CD4-positive, CD25-positive, alpha-beta regulatory T cell (primary cell): ENCODE measurements around the gene COL6A3. TPM values are rescaled to one million over a fixed set of nuclear protein-coding genes. Genes with fewer than 3 reads are reported as not detected.
A peak's percentile ranks its signal among the peaks of the same experiment; 100 is the strongest.

Source experiments
- ATAC-seq, 2 donors: fragments of 150-1000 bp; cut with Tn5 transposase; one replicate each; pipeline ENCODE4 v1.10.0; 2021; ENCODE audit warnings: low read depth in 2 of 2, moderate number of reproducible peaks in 2 of 2, moderate library complexity in 1 of 2
- DNase-seq, 3 donors: peaks; one replicate each; pipeline versions ENCODE4 v3.0.0 to v3.0.0-alpha.2; 2012 to 2022; ENCODE audit warnings: mixed read lengths in 1 of 3
- H3K27ac ChIP-seq: one replicate; pipeline ENCODE4 v1.7.0; 2013; ENCODE audit warnings: mild to moderate bottlenecking, low read length; ENCODE audit not compliant: insufficient read depth, poor library complexity, severe bottlenecking
- H3K27me3 ChIP-seq: one replicate; pipeline ENCODE4 v1.7.0; 2013; ENCODE audit warnings: low read length; ENCODE audit not compliant: control insufficient read depth, insufficient read depth
- H3K36me3 ChIP-seq: one replicate; pipeline ENCODE4 v1.7.0; 2013; ENCODE audit warnings: mild to moderate bottlenecking, low read length, moderate library complexity; ENCODE audit not compliant: control insufficient read depth, insufficient read depth
- H3K4me1 ChIP-seq: 2 replicates; pipeline ENCODE4 v1.7.0; 2013; ENCODE audit warnings: mild to moderate bottlenecking, low read length; ENCODE audit not compliant: insufficient read depth, control insufficient read depth, poor library complexity, severe bottlenecking
- H3K4me3 ChIP-seq: one replicate; pipeline ENCODE4 v1.7.0; 2013; ENCODE audit warnings: low read depth, mild to moderate bottlenecking, low read length, moderate library complexity
- H3K9me3 ChIP-seq, 2 experiments: 1 replicate in 1 of 2; 2 replicates in 1 of 2; pipeline ENCODE4 v1.7.0; 2013; ENCODE audit warnings: low read length in 2 of 2, mild to moderate bottlenecking in 1 of 2, moderate library complexity in 1 of 2; ENCODE audit not compliant: control insufficient read depth in 2 of 2
- H3K27ac Mint-ChIP-seq, 3 donors: one replicate each; pipeline ENCODE4 v1.8.0; 2020 to 2022; ENCODE audit warnings: mild to moderate bottlenecking in 3 of 3, mixed read lengths in 3 of 3, moderate library complexity in 2 of 3
- H3K27me3 Mint-ChIP-seq: one replicate; pipeline ENCODE4 v1.8.0; 2022; ENCODE audit warnings: mild to moderate bottlenecking, mixed read lengths
- H3K36me3 Mint-ChIP-seq: one replicate; pipeline ENCODE4 v1.8.0; 2020; ENCODE audit warnings: mixed read lengths
- H3K4me1 Mint-ChIP-seq, 4 donors: one replicate each; pipeline ENCODE4 v1.8.0; 2020 to 2022; ENCODE audit warnings: mixed read lengths in 4 of 4, mild to moderate bottlenecking in 1 of 4
- H3K4me3 Mint-ChIP-seq, 4 donors: one replicate each; pipeline ENCODE4 v1.8.0; 2020 to 2022; ENCODE audit warnings: mild to moderate bottlenecking in 4 of 4, mixed read lengths in 4 of 4, moderate library complexity in 3 of 4
- H3K9me3 Mint-ChIP-seq, 7 donors: one replicate each; pipeline ENCODE4 v1.8.0; 2020 to 2022; ENCODE audit warnings: mixed read lengths in 7 of 7, mild to moderate bottlenecking in 3 of 7, moderate library complexity in 2 of 7
- polyA plus RNA-seq, 4 donors: library from polyadenylated mRNA; unstranded; fragments of 300-500 nt; fragmentation: Illumina TruSeq; gene quantifications; one replicate each; pipeline ENCODE4 v1.2.3, GENCODE V29; 2021
- total RNA-seq: library from RNA; stranded (reverse); gene quantifications from one replicate; pipeline ENCODE4 v1.2.3, GENCODE V29; 2022

COL6A3 gene, protein sequence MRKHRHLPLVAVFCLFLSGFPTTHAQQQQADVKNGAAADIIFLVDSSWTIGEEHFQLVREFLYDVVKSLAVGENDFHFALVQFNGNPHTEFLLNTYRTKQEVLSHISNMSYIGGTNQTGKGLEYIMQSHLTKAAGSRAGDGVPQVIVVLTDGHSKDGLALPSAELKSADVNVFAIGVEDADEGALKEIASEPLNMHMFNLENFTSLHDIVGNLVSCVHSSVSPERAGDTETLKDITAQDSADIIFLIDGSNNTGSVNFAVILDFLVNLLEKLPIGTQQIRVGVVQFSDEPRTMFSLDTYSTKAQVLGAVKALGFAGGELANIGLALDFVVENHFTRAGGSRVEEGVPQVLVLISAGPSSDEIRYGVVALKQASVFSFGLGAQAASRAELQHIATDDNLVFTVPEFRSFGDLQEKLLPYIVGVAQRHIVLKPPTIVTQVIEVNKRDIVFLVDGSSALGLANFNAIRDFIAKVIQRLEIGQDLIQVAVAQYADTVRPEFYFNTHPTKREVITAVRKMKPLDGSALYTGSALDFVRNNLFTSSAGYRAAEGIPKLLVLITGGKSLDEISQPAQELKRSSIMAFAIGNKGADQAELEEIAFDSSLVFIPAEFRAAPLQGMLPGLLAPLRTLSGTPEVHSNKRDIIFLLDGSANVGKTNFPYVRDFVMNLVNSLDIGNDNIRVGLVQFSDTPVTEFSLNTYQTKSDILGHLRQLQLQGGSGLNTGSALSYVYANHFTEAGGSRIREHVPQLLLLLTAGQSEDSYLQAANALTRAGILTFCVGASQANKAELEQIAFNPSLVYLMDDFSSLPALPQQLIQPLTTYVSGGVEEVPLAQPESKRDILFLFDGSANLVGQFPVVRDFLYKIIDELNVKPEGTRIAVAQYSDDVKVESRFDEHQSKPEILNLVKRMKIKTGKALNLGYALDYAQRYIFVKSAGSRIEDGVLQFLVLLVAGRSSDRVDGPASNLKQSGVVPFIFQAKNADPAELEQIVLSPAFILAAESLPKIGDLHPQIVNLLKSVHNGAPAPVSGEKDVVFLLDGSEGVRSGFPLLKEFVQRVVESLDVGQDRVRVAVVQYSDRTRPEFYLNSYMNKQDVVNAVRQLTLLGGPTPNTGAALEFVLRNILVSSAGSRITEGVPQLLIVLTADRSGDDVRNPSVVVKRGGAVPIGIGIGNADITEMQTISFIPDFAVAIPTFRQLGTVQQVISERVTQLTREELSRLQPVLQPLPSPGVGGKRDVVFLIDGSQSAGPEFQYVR (N-terminal part only)
- total RNA-seq: 3.4 TPM
- polyA plus RNA-seq: 1 to 10 TPM in 1 of 4 donors, under 1 TPM in 3; 0.18 to 1.5 (median 0.69) TPM

- H3K27ac ChIP-seq: no peak within 1 kb of the TSS
- no peaks in the 10 kb centered on the region for H3K4me1 ChIP-seq
- peak within 1 kb of the TSS in 1 of 3 donors; percentile 17 for H3K27ac Mint-ChIP-seq
- no peak for ATAC-seq
- no peaks in the 10 kb centered on the region for H3K4me1 Mint-ChIP-seq
- H3K36me3 ChIP-seq: no peaks in the 10 kb centered on the region
- H3K27me3 ChIP-seq: no peaks in the 10 kb centered on the region
- no peaks in the 10 kb centered on the region for H3K36me3 Mint-ChIP-seq
- peak within 1 kb of the TSS in 1 of 4 donors; percentile 52 for H3K4me3 Mint-ChIP-seq
- H3K27me3 Mint-ChIP-seq: no peaks in the 10 kb centered on the region
- DNase-seq: no peak
- H3K9me3 Mint-ChIP-seq: no peaks in the 10 kb centered on the region
- H3K9me3 ChIP-seq: no peaks in the 10 kb centered on the region
- no peak within 1 kb of the TSS for H3K4me3 ChIP-seq
Measured at GRCh38 chr2:237413777-237414661, at the start of gene COL6A3. Gene COL6A3 (minus strand): TSS chr2:237414164. CDS start chr2:237396817, 17,347 bp downstream.

DNA sequence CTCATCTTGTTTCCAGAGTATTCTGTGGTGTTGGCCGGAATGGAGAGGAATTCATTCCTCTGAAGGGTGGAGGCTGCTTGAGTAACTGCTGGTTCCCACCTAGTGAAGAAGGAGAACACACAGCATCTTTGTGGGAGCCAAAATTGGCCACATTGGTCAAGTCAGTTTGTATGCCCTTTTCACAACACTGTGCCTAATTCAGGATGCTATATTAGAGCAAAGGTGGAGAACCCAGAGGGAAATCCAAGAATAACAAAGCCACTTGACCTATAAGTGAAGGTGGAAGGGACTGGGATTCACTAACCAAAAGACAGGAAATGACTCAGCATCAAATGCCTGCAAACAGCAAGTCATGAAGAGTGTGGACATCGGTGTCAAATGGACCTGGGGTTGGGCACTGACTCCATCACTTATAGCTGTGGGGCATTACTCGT, 45.8 kb upstream of the COL6A3 start:
- H3K4me1 Mint-ChIP-seq: peaks cover 0 to 8% (median 3%) of the 10 kb centered on the region in 4 donors
- H3K27ac Mint-ChIP-seq: no peak overlapping the region
- H3K36me3 Mint-ChIP-seq: peaks cover 3% of the 10 kb centered on the region
- H3K4me3 Mint-ChIP-seq: no peak overlapping the region
- H3K9me3 Mint-ChIP-seq: peaks cover 0 to 3% (median 0%) of the 10 kb centered on the region in 7 donors
- Histone ChIP-seq H3K27ac (no peak overlapping the region), H3K4me1 (no peaks in the 10 kb centered on the region), H3K4me3 (no peak overlapping the region), H3K36me3 (no peaks in the 10 kb centered on the region), H3K9me3 (no peaks in the 10 kb centered on the region), H3K27me3 (no peaks in the 10 kb centered on the region)
- DNase-seq (no peak), ATAC-seq (no peak)
- no peaks in the 10 kb centered on the region for H3K27me3 Mint-ChIP-seq

DNA sequence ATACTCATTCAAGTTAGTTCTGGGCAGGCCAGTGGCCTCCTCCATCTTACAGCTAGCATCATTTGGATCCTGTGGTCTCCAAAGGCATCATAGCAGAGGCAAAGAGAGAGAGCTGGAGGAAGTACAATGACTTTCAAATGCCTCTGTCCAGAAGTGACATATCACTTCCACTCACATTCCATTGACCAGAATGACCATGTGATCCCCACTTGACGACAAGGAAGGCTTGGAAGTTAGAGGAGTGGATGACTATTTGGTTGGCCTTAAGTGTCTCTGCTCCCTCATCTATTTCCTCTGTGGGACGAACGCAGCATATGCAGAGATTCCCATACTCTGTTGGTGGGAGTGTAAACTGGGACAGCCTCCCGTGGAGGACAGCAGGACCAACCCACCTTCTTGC, 45.3 kb upstream of the COL6A3 start:
- no peak for ATAC-seq
- no peaks in the 10 kb centered on the region for H3K4me1 ChIP-seq
- H3K27me3 Mint-ChIP-seq: no peaks in the 10 kb centered on the region
- H3K4me3 ChIP-seq: no peak overlapping the region
- H3K27me3 ChIP-seq: no peaks in the 10 kb centered on the region
- no peak for DNase-seq
- no peaks in the 10 kb centered on the region for H3K36me3 ChIP-seq
- peaks cover 3% of the 10 kb centered on the region for H3K36me3 Mint-ChIP-seq
- H3K4me1 Mint-ChIP-seq: peaks cover 0 to 8% (median 3%) of the 10 kb centered on the region in 4 donors
- H3K27ac Mint-ChIP-seq: no peak overlapping the region
- H3K4me3 Mint-ChIP-seq: no peak overlapping the region
- peaks cover 0 to 3% (median 0%) of the 10 kb centered on the region in 7 donors for H3K9me3 Mint-ChIP-seq
- H3K9me3 ChIP-seq: no peaks in the 10 kb centered on the region
- no peak overlapping the region for H3K27ac ChIP-seq

GRCh38 chr2:237458519-237458918, 44.6 kb upstream of the COL6A3 start:
- H3K4me1 Mint-ChIP-seq: peaks cover 0 to 8% (median 3%) of the 10 kb centered on the region in 4 donors
- no peak for ATAC-seq
- H3K9me3 Mint-ChIP-seq: peaks cover 0 to 3% (median 0%) of the 10 kb centered on the region in 7 donors
- Histone ChIP-seq H3K4me3 (no peak overlapping the region), H3K36me3 (no peaks in the 10 kb centered on the region), H3K27me3 (no peaks in the 10 kb centered on the region), H3K4me1 (no peaks in the 10 kb centered on the region), H3K9me3 (no peaks in the 10 kb centered on the region), H3K27ac (no peak overlapping the region)
- no peak for DNase-seq
- peaks cover 3% of the 10 kb centered on the region for H3K36me3 Mint-ChIP-seq
- H3K27ac Mint-ChIP-seq: no peak overlapping the region
- H3K27me3 Mint-ChIP-seq: no peaks in the 10 kb centered on the region
- H3K4me3 Mint-ChIP-seq: no peak overlapping the region

GRCh38 chr2:237457388-237457941, 43.5 kb upstream of the COL6A3 start:
- H3K27me3 ChIP-seq: no peaks in the 10 kb centered on the region
- Mint-ChIP-seq H3K27ac (peak overlapping the region in 1 of 3 donors; percentile 24), H3K4me3 (no peak overlapping the region), H3K36me3 (peaks cover 3% of the 10 kb centered on the region), H3K4me1 (peaks cover 0 to 8% (median 3%) of the 10 kb centered on the region in 4 donors), H3K27me3 (no peaks in the 10 kb centered on the region), H3K9me3 (peaks cover 0 to 3% (median 0%) of the 10 kb centered on the region in 7 donors)
- no peaks in the 10 kb centered on the region for H3K36me3 ChIP-seq
- H3K4me1 ChIP-seq: no peaks in the 10 kb centered on the region
- H3K9me3 ChIP-seq: no peaks in the 10 kb centered on the region
- H3K4me3 ChIP-seq: no peak overlapping the region
- H3K27ac ChIP-seq: no peak overlapping the region
- DNase-seq (no peak), ATAC-seq (no peak)

- H3K27ac Mint-ChIP-seq: no peak overlapping the region
- no peak overlapping the region for H3K4me3 Mint-ChIP-seq
- H3K27me3 Mint-ChIP-seq: no peaks in the 10 kb centered on the region
- H3K9me3 ChIP-seq: no peaks in the 10 kb centered on the region
- no peaks in the 10 kb centered on the region for H3K27me3 ChIP-seq
- DNase-seq (no peak), ATAC-seq (no peak)
- H3K36me3 ChIP-seq: no peaks in the 10 kb centered on the region
- peaks cover 0 to 5% (median 0%) of the 10 kb centered on the region in 7 donors for H3K9me3 Mint-ChIP-seq
- peaks cover 1% of the 10 kb centered on the region for H3K36me3 Mint-ChIP-seq
- peaks cover 0 to 8% (median 3%) of the 10 kb centered on the region in 4 donors for H3K4me1 Mint-ChIP-seq
- H3K4me1 ChIP-seq: no peaks in the 10 kb centered on the region
- no peak overlapping the region for H3K27ac ChIP-seq
- no peak overlapping the region for H3K4me3 ChIP-seq
Measured at GRCh38 chr2:237456200-237456843, 42.4 kb upstream of the COL6A3 start.
